Medulla oblongata (tissue), 1 donor: Measurements from ENCODE around the gene WDR54.
"Not testable (repeated sequence)": the region's sequence is repeated elsewhere in the genome, so short reads cannot be mapped to it uniquely, and the experiment has no call there.

Experiments used
- DNase-seq: peaks from one replicate; pipeline ENCODE4 v3.0.0-alpha.2; 2015; ENCODE audit errors: extremely low spot score

Gene WDR54

GRCh38 chr2:74406035-74406434 is 15.5 kb upstream of the WDR54 start:
- DNase-seq: no peak

GRCh38 chr2:74407682-74408081 is 13.8 kb upstream of the WDR54 start:
- DNase-seq: no peak

GRCh38 chr2:74413001-74413698 is 8.4 kb upstream of the WDR54 start:
- DNase-seq: no peak

- DNase-seq: no peak
Measured at GRCh38 chr2:74414441-74414840, 7.1 kb upstream of the WDR54 start.

- DNase-seq: peak; percentile 54
Measured at GRCh38 chr2:74414881-74415761, 6.4 kb upstream of the WDR54 start.

GRCh38 chr2:74415762-74416395 is 5.7 kb upstream of the WDR54 start:
- DNase-seq: no peak

- no peak for DNase-seq
Measured at GRCh38 chr2:74416778-74417177, 4.8 kb upstream of the WDR54 start.

GRCh38 chr2:74417197-74417596 is 4.3 kb upstream of the WDR54 start:
- no peak for DNase-seq

- no peak for DNase-seq
Measured at GRCh38 chr2:74417763-74418162, 3.8 kb upstream of the WDR54 start.

GRCh38 chr2:74418312-74418711 is 3.2 kb upstream of the WDR54 start:
- no peak for DNase-seq

GRCh38 chr2:74419345-74419744 is 2.2 kb upstream of the WDR54 start:
- DNase-seq: no peak

- DNase-seq: no peak
Measured at GRCh38 chr2:74420006-74420405, 1.5 kb upstream of the WDR54 start.

GRCh38 chr2:74420443-74421103 is 957 bp upstream of the WDR54 start:
- DNase-seq: not testable (repeated sequence)

GRCh38 chr2:74423231-74424095 is 1.9 kb downstream of the WDR54 start:
- DNase-seq: no peak

GRCh38 chr2:74424139-74424992 is 2.8 kb downstream of the WDR54 start:
- no peak for DNase-seq

- DNase-seq: no peak
Measured at GRCh38 chr2:74424995-74425406, 3.5 kb downstream of the WDR54 start.

- DNase-seq: no peak
Measured at GRCh38 chr2:74425523-74425922, 4.0 kb downstream of the WDR54 start.

GRCh38 chr2:74426181-74426758 is 4.7 kb downstream of the WDR54 start:
- DNase-seq: no peak

- DNase-seq: no peak
Measured at GRCh38 chr2:74427551-74427950, 6.0 kb downstream of the WDR54 start.

GRCh38 chr2:74428675-74429074 is 7.1 kb downstream of the WDR54 start:
- DNase-seq: no peak
